ENCODE data around the gene VIM. TPM values are rescaled to one million over a fixed set of nuclear protein-coding genes. Genes with fewer than 3 reads are reported as not detected.
A peak's percentile ranks its signal among the peaks of the same experiment; 100 is the strongest.

The VIM gene
- total RNA-seq, 3 donors from 2014 or later (not counting 1 experiment from before 2014, with no cell fraction given): 627 to 717 (median 634) TPM

- Histone ChIP-seq H3K27me3 (ENCODE audit: control insufficient read depth, insufficient read depth, low read length) (no peaks in the 10 kb centered on the region), H3K4me1 (ENCODE audit: control insufficient read depth, insufficient read depth, low read length) (no peaks in the 10 kb centered on the region), H3K36me3 (ENCODE audit: control insufficient read depth, insufficient read depth, low read length) (peaks cover 30% of the 10 kb centered on the region), H3K4me3 (ENCODE audit: low read length) (no peak overlapping the region), H3K9me3 (ENCODE audit: control insufficient read depth, insufficient read depth, low read length) (no peaks in the 10 kb centered on the region), H3K27ac (ENCODE audit: low read length) (no peak overlapping the region)
- TF ChIP-seq CTCF (IDR thresholded peaks at IDR 0.05): no peak
- peaks cover 4 to 10% of the 10 kb centered on the region in 2 donors for H3K27me3 Mint-ChIP-seq (ENCODE audit: low read depth in 2 of 2)
- intact Hi-C loops (cut with micrococcal nuclease): no loop called here
- no peaks in the 10 kb centered on the region for H3K9me3 Mint-ChIP-seq
- H3K27ac Mint-ChIP-seq: peak overlapping the region in 1 of 2 donors; percentile 64
- peaks cover 0 to 13% of the 10 kb centered on the region in 2 donors for H3K4me1 Mint-ChIP-seq
- WGBS (ENCODE audit: insufficient coverage): 100% methylated on average over 3 of the region's 4 CpGs
- ATAC-seq (peak in 1 of 3 donors; percentile 12), DNase-seq (no peak)
- peak overlapping the region; percentile 13 for H3K4me3 Mint-ChIP-seq
- peaks cover 16% of the 10 kb centered on the region for H3K36me3 Mint-ChIP-seq
These were observed 12.6 kb downstream of the VIM start for GRCh38 chr10:17240616-17241015.

GRCh38 chr10:17241611-17242333 lies 13.7 kb downstream of the VIM start:
- ATAC-seq (peak in 1 of 3 donors; percentile 6), DNase-seq (peak in 1 of 2 donors; percentile 38)
- no peaks in the 10 kb centered on the region for H3K4me1 ChIP-seq (ENCODE audit: control insufficient read depth, insufficient read depth, low read length)
- H3K36me3 Mint-ChIP-seq: peaks cover 4% of the 10 kb centered on the region
- no peaks in the 10 kb centered on the region for H3K27me3 ChIP-seq (ENCODE audit: control insufficient read depth, insufficient read depth, low read length)
- H3K27ac ChIP-seq (ENCODE audit: low read length): no peak overlapping the region
- intact Hi-C loops (cut with micrococcal nuclease): no loop called here
- H3K27me3 Mint-ChIP-seq (ENCODE audit: low read depth in 2 of 2): peaks cover 9 to 17% of the 10 kb centered on the region in 2 donors
- TF ChIP-seq CTCF (IDR thresholded peaks at IDR 0.05): no peak
- peaks cover 18% of the 10 kb centered on the region for H3K36me3 ChIP-seq (ENCODE audit: control insufficient read depth, insufficient read depth, low read length)
- 76% methylated on average over 5 of the region's 5 CpGs for WGBS (ENCODE audit: insufficient coverage)
- H3K27ac Mint-ChIP-seq: no peak overlapping the region
- no peaks in the 10 kb centered on the region for H3K9me3 ChIP-seq (ENCODE audit: control insufficient read depth, insufficient read depth, low read length)
- no peaks in the 10 kb centered on the region for H3K9me3 Mint-ChIP-seq
- no peak overlapping the region for H3K4me3 ChIP-seq (ENCODE audit: low read length)
- H3K4me3 Mint-ChIP-seq: no peak overlapping the region
- peaks cover 0 to 1% of the 10 kb centered on the region in 2 donors for H3K4me1 Mint-ChIP-seq

- no peak overlapping the region for H3K4me3 ChIP-seq (ENCODE audit: low read length)
- H3K36me3 ChIP-seq (ENCODE audit: control insufficient read depth, insufficient read depth, low read length): no peaks in the 10 kb centered on the region
- Mint-ChIP-seq H3K9me3 (no peaks in the 10 kb centered on the region), H3K4me1 (no peaks in the 10 kb centered on the region), H3K27me3 (ENCODE audit: low read depth in 2 of 2) (peaks cover 9 to 17% of the 10 kb centered on the region in 2 donors), H3K4me3 (no peak overlapping the region), H3K36me3 (no peaks in the 10 kb centered on the region), H3K27ac (no peak overlapping the region)
- intact Hi-C loops (cut with micrococcal nuclease): no loop called here
- no peaks in the 10 kb centered on the region for H3K4me1 ChIP-seq (ENCODE audit: control insufficient read depth, insufficient read depth, low read length)
- TF ChIP-seq CTCF (IDR thresholded peaks at IDR 0.05): no peak
- no peak overlapping the region for H3K27ac ChIP-seq (ENCODE audit: low read length)
- ATAC-seq (no peak), DNase-seq (no peak)
- H3K27me3 ChIP-seq (ENCODE audit: control insufficient read depth, insufficient read depth, low read length): no peaks in the 10 kb centered on the region
- no peaks in the 10 kb centered on the region for H3K9me3 ChIP-seq (ENCODE audit: control insufficient read depth, insufficient read depth, low read length)
These were observed 16.8 kb downstream of the VIM start for GRCh38 chr10:17244700-17245365.
